ENCODE results near the gene POLR2F.

Gene POLR2F

DNA sequence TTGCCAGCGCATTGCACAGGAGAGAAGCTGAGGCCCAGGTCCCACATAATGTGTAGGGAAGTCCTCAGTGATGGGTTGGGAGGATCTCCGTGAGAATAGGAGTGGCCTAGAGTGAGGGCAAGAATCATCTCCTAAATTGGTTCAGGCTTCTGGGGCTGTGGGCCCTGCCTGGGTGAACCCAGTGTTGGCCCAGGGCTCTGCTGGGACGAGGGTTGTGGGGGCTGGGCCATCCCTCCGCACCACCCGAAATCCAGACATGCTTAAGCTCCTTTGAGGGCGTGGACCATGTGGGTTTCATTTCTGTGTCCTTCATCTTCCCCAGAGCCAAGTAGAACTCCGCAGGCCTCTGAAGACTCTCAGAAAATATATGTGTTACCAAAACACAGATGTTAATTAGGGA, 43.7 kb upstream of the POLR2F start:
- TF ChIP-seq EGR1 (IDR thresholded peaks at IDR 0.05): no peak

DNA sequence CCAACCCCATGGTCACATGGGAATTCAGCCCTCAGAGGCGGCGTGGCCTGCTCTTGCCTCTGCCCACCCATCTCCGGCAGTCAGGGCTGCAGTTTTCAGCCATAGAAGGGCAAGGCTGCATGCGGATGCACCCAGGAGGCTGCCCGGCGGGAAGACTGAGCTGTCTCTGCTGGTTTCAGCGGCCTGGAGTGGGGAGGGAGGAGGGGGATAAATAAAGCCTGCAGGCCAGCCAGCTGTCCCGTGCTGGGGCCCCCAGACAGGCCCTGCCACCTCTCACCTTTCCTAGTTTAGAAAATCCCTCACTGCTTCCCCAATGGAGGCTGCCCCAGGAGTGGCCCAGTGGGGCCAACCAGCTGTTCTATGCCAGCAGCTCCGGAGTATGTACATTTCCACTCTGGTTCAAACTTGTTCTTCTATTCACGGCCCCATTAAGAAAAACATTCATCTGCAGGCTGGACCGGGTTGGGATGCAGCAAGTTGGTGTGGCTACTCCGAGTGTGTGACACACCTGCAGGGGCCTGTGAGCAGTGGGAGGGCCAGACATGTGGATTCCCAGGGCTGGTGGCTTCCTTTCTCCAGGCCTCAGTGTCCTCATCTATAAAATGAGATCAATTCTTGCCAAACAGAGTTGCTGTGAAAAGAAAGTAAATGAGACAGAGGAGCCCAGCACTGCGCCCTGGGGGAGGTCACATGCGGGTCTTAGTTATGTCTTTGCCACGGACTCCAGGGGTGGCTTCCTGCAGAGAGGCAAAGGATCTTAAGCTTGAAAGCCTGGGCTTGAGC, 42.4 kb upstream of the POLR2F start:
- TF ChIP-seq NFIC (IDR thresholded peaks at IDR 0.05) (no peak), CREB1 (IDR thresholded peaks at IDR 0.05; ENCODE audit: low read depth) (no peak), TEAD4 (IDR thresholded peaks at IDR 0.05) (no peak), CEBPB (IDR thresholded peaks at IDR 0.05) (no peak)
- TF ChIP-seq, protein P1, sequence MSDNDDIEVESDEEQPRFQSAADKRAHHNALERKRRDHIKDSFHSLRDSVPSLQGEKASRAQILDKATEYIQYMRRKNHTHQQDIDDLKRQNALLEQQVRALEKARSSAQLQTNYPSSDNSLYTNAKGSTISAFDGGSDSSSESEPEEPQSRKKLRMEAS (IDR thresholded peaks at IDR 0.05): no peak
- TF ChIP-seq, protein P2, sequence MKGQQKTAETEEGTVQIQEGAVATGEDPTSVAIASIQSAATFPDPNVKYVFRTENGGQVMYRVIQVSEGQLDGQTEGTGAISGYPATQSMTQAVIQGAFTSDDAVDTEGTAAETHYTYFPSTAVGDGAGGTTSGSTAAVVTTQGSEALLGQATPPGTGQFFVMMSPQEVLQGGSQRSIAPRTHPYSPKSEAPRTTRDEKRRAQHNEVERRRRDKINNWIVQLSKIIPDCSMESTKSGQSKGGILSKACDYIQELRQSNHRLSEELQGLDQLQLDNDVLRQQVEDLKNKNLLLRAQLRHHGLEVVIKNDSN (IDR thresholded peaks at IDR 0.05): no peak

DNA sequence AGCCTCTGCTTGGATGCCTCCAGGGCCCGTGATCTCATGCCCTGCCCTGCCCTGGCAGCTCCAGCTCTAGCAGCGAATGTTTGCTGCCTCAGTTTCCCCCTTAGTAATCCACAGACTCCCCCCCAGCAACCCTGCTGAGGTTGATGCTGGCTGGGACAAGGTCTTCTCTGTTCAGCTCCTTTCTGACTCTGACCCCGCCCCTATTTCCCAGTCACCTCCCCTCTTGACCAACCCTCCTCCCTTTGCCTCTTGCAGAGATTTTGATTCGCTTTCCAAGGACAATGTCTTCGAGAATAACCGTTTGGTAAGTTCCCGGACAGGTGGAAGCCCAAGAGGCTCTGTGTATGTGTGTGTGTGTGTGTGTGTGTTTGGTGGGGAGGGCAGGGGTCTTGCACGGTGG, 41.8 kb upstream of the POLR2F start:
- TF ChIP-seq TCF12 (IDR thresholded peaks at IDR 0.05; ENCODE audit: low read depth): no peak
- no peak for TF ChIP-seq FOXM1 (IDR thresholded peaks at IDR 0.05; ENCODE audit: borderline replicate concordance, low read depth)
- TF ChIP-seq EP300 (IDR thresholded peaks at IDR 0.05; ENCODE audit: borderline replicate concordance): no peak
- no peak for TF ChIP-seq CEBPB (IDR thresholded peaks at IDR 0.05)
- TF ChIP-seq CREB1 (IDR thresholded peaks at IDR 0.05; ENCODE audit: low read depth): no peak
- no peak for TF ChIP-seq NFIC (IDR thresholded peaks at IDR 0.05)
- TF ChIP-seq, protein P3, sequence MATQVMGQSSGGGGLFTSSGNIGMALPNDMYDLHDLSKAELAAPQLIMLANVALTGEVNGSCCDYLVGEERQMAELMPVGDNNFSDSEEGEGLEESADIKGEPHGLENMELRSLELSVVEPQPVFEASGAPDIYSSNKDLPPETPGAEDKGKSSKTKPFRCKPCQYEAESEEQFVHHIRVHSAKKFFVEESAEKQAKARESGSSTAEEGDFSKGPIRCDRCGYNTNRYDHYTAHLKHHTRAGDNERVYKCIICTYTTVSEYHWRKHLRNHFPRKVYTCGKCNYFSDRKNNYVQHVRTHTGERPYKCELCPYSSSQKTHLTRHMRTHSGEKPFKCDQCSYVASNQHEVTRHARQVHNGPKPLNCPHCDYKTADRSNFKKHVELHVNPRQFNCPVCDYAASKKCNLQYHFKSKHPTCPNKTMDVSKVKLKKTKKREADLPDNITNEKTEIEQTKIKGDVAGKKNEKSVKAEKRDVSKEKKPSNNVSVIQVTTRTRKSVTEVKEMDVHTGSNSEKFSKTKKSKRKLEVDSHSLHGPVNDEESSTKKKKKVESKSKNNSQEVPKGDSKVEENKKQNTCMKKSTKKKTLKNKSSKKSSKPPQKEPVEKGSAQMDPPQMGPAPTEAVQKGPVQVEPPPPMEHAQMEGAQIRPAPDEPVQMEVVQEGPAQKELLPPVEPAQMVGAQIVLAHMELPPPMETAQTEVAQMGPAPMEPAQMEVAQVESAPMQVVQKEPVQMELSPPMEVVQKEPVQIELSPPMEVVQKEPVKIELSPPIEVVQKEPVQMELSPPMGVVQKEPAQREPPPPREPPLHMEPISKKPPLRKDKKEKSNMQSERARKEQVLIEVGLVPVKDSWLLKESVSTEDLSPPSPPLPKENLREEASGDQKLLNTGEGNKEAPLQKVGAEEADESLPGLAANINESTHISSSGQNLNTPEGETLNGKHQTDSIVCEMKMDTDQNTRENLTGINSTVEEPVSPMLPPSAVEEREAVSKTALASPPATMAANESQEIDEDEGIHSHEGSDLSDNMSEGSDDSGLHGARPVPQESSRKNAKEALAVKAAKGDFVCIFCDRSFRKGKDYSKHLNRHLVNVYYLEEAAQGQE (IDR thresholded peaks at IDR 0.05; ENCODE audit: low read depth): no peak
- TF ChIP-seq, protein P1 (IDR thresholded peaks at IDR 0.05): no peak
- TF ChIP-seq TEAD4 (IDR thresholded peaks at IDR 0.05): no peak
- TF ChIP-seq, protein P2 (IDR thresholded peaks at IDR 0.05): no peak
- TF ChIP-seq EGR1 (IDR thresholded peaks at IDR 0.05): no peak
- TF ChIP-seq YY1 (IDR thresholded peaks at IDR 0.05; ENCODE audit: low read depth): no peak
- no peak for TF ChIP-seq TAF1 (IDR thresholded peaks at IDR 0.05; ENCODE audit: low read depth)
- no peak for TF ChIP-seq RAD21 (IDR thresholded peaks at IDR 0.05; ENCODE audit: low read depth)
- TF ChIP-seq ZBTB7A (IDR thresholded peaks at IDR 0.05; ENCODE audit: low read depth): no peak

DNA sequence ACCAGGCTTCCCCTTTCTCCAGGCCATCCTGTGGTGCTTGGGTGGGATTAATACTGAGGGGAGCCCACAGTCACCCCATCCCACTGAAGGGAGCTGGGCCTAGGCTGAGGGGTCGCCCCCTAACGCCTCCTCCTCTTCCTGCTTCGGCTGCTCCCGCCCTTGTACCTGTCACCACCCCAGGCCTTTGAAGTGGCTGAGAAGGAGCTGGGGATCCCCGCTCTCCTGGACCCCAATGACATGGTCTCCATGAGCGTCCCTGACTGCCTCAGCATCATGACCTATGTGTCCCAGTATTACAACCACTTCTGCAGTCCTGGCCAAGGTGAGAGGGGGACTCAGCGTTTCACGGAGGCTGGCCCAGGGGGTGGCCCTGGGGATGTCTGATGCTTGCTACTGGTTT, 41.3 kb upstream of the POLR2F start:
- TF ChIP-seq CREB1 (IDR thresholded peaks at IDR 0.05; ENCODE audit: low read depth) (no peak), TEAD4 (IDR thresholded peaks at IDR 0.05) (no peak), YY1 (IDR thresholded peaks at IDR 0.05; ENCODE audit: low read depth) (no peak), FOXM1 (IDR thresholded peaks at IDR 0.05; ENCODE audit: borderline replicate concordance, low read depth) (no peak), ZBTB7A (IDR thresholded peaks at IDR 0.05; ENCODE audit: low read depth) (no peak), TCF12 (IDR thresholded peaks at IDR 0.05; ENCODE audit: low read depth) (no peak), EGR1 (IDR thresholded peaks at IDR 0.05) (no peak), RAD21 (IDR thresholded peaks at IDR 0.05; ENCODE audit: low read depth) (no peak), CEBPB (IDR thresholded peaks at IDR 0.05) (no peak), EP300 (IDR thresholded peaks at IDR 0.05; ENCODE audit: borderline replicate concordance) (no peak), NFIC (IDR thresholded peaks at IDR 0.05) (no peak), TAF1 (IDR thresholded peaks at IDR 0.05; ENCODE audit: low read depth) (no peak)
- TF ChIP-seq, protein P1 (IDR thresholded peaks at IDR 0.05): no peak
- TF ChIP-seq, protein P2 (IDR thresholded peaks at IDR 0.05): no peak
- TF ChIP-seq, protein P3 (IDR thresholded peaks at IDR 0.05; ENCODE audit: low read depth): no peak

DNA sequence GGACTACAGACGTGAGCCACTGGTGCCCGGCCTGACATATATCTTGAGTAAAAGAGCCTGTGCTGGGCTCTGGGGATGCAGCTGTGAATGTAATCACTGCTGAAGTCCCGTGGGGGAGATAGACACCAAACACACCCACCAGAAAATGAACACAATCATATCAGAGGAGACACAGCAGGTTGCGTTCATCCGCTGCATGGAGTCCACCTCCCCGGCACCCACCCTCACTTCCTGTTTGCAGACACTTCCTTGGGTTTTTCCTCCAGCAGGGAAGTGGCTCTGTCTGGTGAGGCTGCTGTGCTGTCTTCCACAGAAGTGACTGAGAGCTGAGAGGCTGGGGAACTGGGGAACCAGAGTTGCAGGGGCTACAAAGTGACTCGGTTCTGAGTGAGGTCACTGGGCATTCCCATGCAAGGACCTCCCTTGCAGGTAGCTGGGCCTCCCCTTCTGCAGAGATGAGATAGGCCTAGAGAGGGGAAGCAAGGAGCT, 40.2 kb upstream of the POLR2F start:
- TF ChIP-seq CREB1 (IDR thresholded peaks at IDR 0.05; ENCODE audit: low read depth): no peak
- no peak for TF ChIP-seq NFIC (IDR thresholded peaks at IDR 0.05)
- no peak for TF ChIP-seq TCF12 (IDR thresholded peaks at IDR 0.05; ENCODE audit: low read depth)
- no peak for TF ChIP-seq TAF1 (IDR thresholded peaks at IDR 0.05; ENCODE audit: low read depth)
- no peak for TF ChIP-seq FOXM1 (IDR thresholded peaks at IDR 0.05; ENCODE audit: borderline replicate concordance, low read depth)
- TF ChIP-seq ZBTB7A (IDR thresholded peaks at IDR 0.05; ENCODE audit: low read depth): no peak
- no peak for TF ChIP-seq EGR1 (IDR thresholded peaks at IDR 0.05)
- no peak for TF ChIP-seq CEBPB (IDR thresholded peaks at IDR 0.05)
- no peak for TF ChIP-seq RAD21 (IDR thresholded peaks at IDR 0.05; ENCODE audit: low read depth)
- TF ChIP-seq TEAD4 (IDR thresholded peaks at IDR 0.05): no peak
- TF ChIP-seq EP300 (IDR thresholded peaks at IDR 0.05; ENCODE audit: borderline replicate concordance): no peak
- TF ChIP-seq, protein P3 (IDR thresholded peaks at IDR 0.05; ENCODE audit: low read depth): no peak
- no peak for TF ChIP-seq YY1 (IDR thresholded peaks at IDR 0.05; ENCODE audit: low read depth)
- TF ChIP-seq, protein P2 (IDR thresholded peaks at IDR 0.05): no peak

Measured in Ishikawa (cell line).